ENCODE data around the gene RAB36.
A peak's percentile ranks its signal among the peaks of the same experiment; 100 is the strongest.

Gene RAB36

GRCh38 chr22:23138584-23139435 lies 6.5 kb upstream of the RAB36 start:
- H3K4me3 ChIP-seq (replicated peaks; ENCODE audit: low read depth, low read length) = no peak overlapping the region
- DNase-seq (ENCODE audit: low read depth) = no peak
- TF ChIP-seq CTCF (IDR thresholded peaks at IDR 0.05; ENCODE audit: low read length, missing control alignments) = no peak

- TF ChIP-seq CTCF (IDR thresholded peaks at IDR 0.05; ENCODE audit: low read length, missing control alignments) = no peak
- no peak for DNase-seq (ENCODE audit: low read depth)
- no peak overlapping the region for H3K4me3 ChIP-seq (replicated peaks; ENCODE audit: low read depth, low read length)
Observed at GRCh38 chr22:23140385-23140784, 4.9 kb upstream of the RAB36 start.

DNA sequence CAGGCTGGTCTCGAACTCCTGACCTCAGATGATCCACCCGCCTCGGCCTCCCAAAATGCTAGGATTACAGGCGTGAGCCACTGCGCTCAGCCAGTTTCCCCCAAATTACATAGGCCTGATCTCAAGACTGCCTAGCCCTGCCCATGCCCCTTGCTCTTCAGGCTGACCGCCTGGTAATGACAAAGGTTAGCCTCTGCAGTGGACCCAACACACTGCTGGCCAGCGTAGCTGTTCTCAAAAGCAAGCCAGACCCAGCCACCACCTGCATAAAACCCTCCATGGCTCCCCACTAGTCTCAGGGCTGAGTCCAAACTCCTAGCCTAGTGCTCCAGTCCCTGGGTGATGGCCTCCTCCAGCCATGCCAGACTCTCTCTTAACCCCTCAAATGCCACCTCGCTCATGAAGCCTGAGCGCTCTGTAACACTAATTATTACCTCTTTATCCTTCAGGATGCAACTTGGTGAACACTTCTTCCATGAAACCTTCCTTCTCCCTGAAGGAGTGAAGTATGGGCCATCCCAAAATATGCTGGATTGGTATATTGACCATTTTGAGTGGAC lies 2.7 kb upstream of the RAB36 start:
- no peak for TF ChIP-seq CTCF (IDR thresholded peaks at IDR 0.05; ENCODE audit: low read length, missing control alignments)
- DNase-seq (ENCODE audit: low read depth) = no peak
- no peak overlapping the region for H3K4me3 ChIP-seq (replicated peaks; ENCODE audit: low read depth, low read length)

DNA sequence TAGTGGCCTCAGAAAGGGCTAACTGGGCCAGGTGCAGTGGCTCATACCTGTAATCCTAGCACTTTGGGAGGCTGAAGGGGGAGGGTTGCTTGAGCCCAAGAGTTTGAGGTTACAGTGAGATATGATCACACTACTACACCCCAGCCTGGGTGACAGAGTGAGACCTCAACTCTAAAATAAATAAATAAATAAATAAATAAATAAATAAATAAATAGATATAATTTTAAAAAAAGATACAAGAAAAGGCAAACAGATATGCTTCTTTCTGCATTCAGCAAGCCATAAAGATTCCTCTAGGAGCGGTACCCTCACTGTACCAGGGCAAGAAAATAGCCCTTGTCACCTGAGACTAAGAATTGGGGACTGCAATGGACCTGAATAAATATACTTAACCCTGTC lies 2.2 kb upstream of the RAB36 start:
- DNase-seq (ENCODE audit: low read depth) = no peak
- no peak for TF ChIP-seq CTCF (IDR thresholded peaks at IDR 0.05; ENCODE audit: low read length, missing control alignments)
- H3K4me3 ChIP-seq (replicated peaks; ENCODE audit: low read depth, low read length) = no peak overlapping the region

DNA sequence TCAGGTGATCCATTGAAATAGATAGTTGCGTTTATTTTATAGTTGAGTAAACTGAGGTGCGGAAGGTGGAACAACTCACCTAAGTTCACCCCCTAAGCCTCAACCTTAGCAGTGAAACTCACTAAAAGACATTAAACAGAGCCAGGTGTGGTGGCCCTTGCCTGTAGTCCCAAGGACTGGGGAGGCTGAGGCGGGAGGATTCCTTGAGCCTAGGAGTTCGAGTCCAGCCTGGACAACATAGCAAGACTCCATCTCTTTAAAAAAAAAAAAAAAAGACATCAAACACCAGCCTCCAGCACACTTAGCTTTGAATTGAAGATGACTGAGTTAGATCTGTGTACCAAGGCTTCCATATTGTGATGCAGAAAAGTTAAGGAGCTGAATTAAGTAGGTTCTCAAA lies 845 bp upstream of the RAB36 start:
- no peak for TF ChIP-seq CTCF (IDR thresholded peaks at IDR 0.05; ENCODE audit: low read length, missing control alignments)
- DNase-seq (ENCODE audit: low read depth) = no peak
- H3K4me3 ChIP-seq (replicated peaks; ENCODE audit: low read depth, low read length) = no peak overlapping the region

DNA sequence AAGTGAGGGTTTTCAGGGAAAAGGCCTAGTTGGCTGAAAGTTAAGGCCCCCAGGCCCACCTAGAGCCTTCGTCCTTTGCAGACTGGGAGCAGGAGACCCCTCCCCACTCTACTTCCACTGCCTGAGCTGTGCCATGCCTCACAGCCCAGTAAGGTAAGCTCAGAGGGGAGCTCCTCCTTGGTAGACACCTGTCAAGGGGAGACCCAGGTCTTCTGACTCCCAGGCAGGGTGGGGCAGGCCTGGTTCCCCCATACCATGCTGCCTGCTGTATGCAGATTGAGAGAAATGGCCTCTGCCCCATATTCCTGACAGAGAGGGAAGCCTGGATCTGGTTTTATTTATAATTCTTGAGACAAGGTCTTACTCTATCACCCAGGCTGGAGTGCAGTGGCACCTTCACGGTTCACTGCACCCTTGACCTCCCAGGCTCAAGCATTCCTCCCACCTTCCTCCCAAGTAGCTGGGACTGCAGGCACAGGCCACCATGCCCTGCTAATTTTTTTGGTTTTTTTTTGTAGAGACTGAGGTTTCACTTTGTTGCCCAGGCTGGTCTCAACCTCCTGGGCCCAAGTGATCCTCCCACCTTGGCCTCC lies 697 bp downstream of the RAB36 start:
- no peak for TF ChIP-seq CTCF (IDR thresholded peaks at IDR 0.05; ENCODE audit: low read length, missing control alignments)
- H3K4me3 ChIP-seq (replicated peaks; ENCODE audit: low read depth, low read length) = peak overlapping the region; percentile 59
- DNase-seq (ENCODE audit: low read depth) = no peak

Measured in fibroblast of pulmonary artery (primary cell).